HepG2 (cell line): ENCODE measurements around the gene ABCB9. TPM values are rescaled to one million over a fixed set of nuclear protein-coding genes. Genes with fewer than 3 reads are reported as not detected.

Source experiments
- EZH2 ChIP-seq: conservative IDR thresholded peaks from 2 replicates; pipeline ENCODE4 v1.6.1; 2012; ENCODE audit warnings: mild to moderate bottlenecking, low read depth, low read length, moderate library complexity
- HNRNPK ChIP-seq: fragments of 200-400 bp; formaldehyde crosslinking; IDR thresholded peaks from 2 replicates; pipeline ENCODE4 v1.6.1; 2018; ENCODE audit warnings: low read length, low read depth, moderate library complexity, mild to moderate bottlenecking; ENCODE audit not compliant: poor library complexity, severe bottlenecking
- JARID2 ChIP-seq: sonication (generic); formaldehyde crosslinking; IDR thresholded peaks from 2 replicates; pipeline ENCODE4 v1.8.1; 2023; ENCODE audit warnings: missing genetic modification reagents, inconsistent platforms; ENCODE audit not compliant: insufficient replicate concordance
- KDM1A ChIP-seq: IDR thresholded peaks from 2 replicates; pipeline ENCODE4 v1.6.1; 2016; ENCODE audit warnings: missing compliant biosample characterization
- MBNL3 ChIP-seq: fragments of 250-450 bp; sonication (Bioruptor Pico); conservative IDR thresholded peaks from 2 replicates; pipeline ENCODE4 v1.8.0; 2022; ENCODE audit warnings: mild to moderate bottlenecking, inconsistent platforms
- PITX1 ChIP-seq: sonication (generic); formaldehyde crosslinking; IDR thresholded peaks from 2 replicates; pipeline ENCODE4 v1.5.1; 2020; ENCODE audit warnings: mild to moderate bottlenecking, missing genetic modification reagents
- ZBTB7A ChIP-seq: sonication (generic); formaldehyde crosslinking; IDR thresholded peaks from 2 replicates; pipeline ENCODE4 v1.8.0; 2022; ENCODE audit warnings: mild to moderate bottlenecking, missing genetic modification reagents
- ZNF33A ChIP-seq: sonication (generic); formaldehyde crosslinking; IDR thresholded peaks from 2 replicates; pipeline ENCODE4 v1.5.1; 2020; ENCODE audit warnings: missing genetic modification reagents, mild to moderate bottlenecking, moderate library complexity, borderline replicate concordance
- ZNF687 ChIP-seq: sonication (generic); formaldehyde crosslinking; IDR thresholded peaks from 2 replicates; pipeline ENCODE4 v1.5.1; 2020; ENCODE audit warnings: mild to moderate bottlenecking, missing genetic modification reagents, moderate library complexity
- ZNF703 ChIP-seq: sonication (generic); formaldehyde crosslinking; IDR thresholded peaks from 2 replicates; pipeline ENCODE4 v1.5.1; 2020; ENCODE audit warnings: missing genetic modification reagents, mild to moderate bottlenecking, moderate library complexity, borderline replicate concordance
- polyA plus RNA-seq, 8 experiments: library from polyadenylated mRNA; depleted of rRNA in 3 of 8; stranded (reverse) in 7 of 8; unstranded in 1 of 8; fragments of >200 nt; fragmentation: Illumina TruSeq in 4 of 8; extraction: Trizol in 4 of 8; gene quantifications; 2 replicates each; pipeline versions ENCODE4 v1.2.1 to v1.2.3, GENCODE V29; 2011 to 2016; ENCODE audit warnings: low read depth in 4 of 8, missing spikeins in 1 of 8, mixed read lengths in 1 of 8; ENCODE audit not compliant: insufficient read depth in 1 of 8
- total RNA-seq, 5 experiments: library from RNA; depleted of rRNA; stranded (reverse); fragments of >200 nt; fragmentation: Illumina TruSeq; extraction: Trizol; gene quantifications; 2 replicates each; pipeline ENCODE4 v1.2.3, GENCODE V29; 2016; ENCODE audit warnings: low read depth in 1 of 5
- TF ChIP-seq, protein P1 (sequence below): sonication (generic); formaldehyde crosslinking; IDR thresholded peaks from 2 replicates; pipeline ENCODE4 v1.4.0; 2020; ENCODE audit warnings: missing genetic modification reagents, borderline replicate concordance
- TF ChIP-seq, protein P2 (sequence below): sonication (generic); formaldehyde crosslinking; IDR thresholded peaks from 2 replicates; pipeline ENCODE4 v1.5.0; 2020; ENCODE audit warnings: mild to moderate bottlenecking, missing genetic modification reagents, borderline replicate concordance
- TF ChIP-seq, protein P3 (sequence below): sonication (generic); formaldehyde crosslinking; IDR thresholded peaks from 2 replicates; pipeline ENCODE4 v1.5.0; 2020; ENCODE audit warnings: mild to moderate bottlenecking, missing genetic modification reagents

ABCB9 gene
- total and polyA plus RNA-seq, 2 of the 13 experiments (the other 11 are each of a cell fraction or from before 2014, with no cell fraction given): 5.1 to 6.0 TPM

- TF ChIP-seq, protein P1, sequence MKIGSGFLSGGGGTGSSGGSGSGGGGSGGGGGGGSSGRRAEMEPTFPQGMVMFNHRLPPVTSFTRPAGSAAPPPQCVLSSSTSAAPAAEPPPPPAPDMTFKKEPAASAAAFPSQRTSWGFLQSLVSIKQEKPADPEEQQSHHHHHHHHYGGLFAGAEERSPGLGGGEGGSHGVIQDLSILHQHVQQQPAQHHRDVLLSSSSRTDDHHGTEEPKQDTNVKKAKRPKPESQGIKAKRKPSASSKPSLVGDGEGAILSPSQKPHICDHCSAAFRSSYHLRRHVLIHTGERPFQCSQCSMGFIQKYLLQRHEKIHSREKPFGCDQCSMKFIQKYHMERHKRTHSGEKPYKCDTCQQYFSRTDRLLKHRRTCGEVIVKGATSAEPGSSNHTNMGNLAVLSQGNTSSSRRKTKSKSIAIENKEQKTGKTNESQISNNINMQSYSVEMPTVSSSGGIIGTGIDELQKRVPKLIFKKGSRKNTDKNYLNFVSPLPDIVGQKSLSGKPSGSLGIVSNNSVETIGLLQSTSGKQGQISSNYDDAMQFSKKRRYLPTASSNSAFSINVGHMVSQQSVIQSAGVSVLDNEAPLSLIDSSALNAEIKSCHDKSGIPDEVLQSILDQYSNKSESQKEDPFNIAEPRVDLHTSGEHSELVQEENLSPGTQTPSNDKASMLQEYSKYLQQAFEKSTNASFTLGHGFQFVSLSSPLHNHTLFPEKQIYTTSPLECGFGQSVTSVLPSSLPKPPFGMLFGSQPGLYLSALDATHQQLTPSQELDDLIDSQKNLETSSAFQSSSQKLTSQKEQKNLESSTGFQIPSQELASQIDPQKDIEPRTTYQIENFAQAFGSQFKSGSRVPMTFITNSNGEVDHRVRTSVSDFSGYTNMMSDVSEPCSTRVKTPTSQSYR (CRISPR knock-in tag): peak; percentile 51; the same call in 1 of the 2 replicates
- TF ChIP-seq ZNF703 (CRISPR knock-in tag) (0 out of 2 replicates have a peak, but pooled peaks have one; percentile 16), ZBTB7A (no peak), MBNL3 (no peak), JARID2 (CRISPR knock-in tag) (no peak), EZH2 (no peak), ZNF33A (CRISPR knock-in tag) (no peak), ZNF687 (CRISPR knock-in tag) (peak; percentile 100), KDM1A (CRISPR knock-in tag) (no peak), PITX1 (CRISPR knock-in tag) (peak; percentile 72), HNRNPK (no peak)
- TF ChIP-seq, protein P2, sequence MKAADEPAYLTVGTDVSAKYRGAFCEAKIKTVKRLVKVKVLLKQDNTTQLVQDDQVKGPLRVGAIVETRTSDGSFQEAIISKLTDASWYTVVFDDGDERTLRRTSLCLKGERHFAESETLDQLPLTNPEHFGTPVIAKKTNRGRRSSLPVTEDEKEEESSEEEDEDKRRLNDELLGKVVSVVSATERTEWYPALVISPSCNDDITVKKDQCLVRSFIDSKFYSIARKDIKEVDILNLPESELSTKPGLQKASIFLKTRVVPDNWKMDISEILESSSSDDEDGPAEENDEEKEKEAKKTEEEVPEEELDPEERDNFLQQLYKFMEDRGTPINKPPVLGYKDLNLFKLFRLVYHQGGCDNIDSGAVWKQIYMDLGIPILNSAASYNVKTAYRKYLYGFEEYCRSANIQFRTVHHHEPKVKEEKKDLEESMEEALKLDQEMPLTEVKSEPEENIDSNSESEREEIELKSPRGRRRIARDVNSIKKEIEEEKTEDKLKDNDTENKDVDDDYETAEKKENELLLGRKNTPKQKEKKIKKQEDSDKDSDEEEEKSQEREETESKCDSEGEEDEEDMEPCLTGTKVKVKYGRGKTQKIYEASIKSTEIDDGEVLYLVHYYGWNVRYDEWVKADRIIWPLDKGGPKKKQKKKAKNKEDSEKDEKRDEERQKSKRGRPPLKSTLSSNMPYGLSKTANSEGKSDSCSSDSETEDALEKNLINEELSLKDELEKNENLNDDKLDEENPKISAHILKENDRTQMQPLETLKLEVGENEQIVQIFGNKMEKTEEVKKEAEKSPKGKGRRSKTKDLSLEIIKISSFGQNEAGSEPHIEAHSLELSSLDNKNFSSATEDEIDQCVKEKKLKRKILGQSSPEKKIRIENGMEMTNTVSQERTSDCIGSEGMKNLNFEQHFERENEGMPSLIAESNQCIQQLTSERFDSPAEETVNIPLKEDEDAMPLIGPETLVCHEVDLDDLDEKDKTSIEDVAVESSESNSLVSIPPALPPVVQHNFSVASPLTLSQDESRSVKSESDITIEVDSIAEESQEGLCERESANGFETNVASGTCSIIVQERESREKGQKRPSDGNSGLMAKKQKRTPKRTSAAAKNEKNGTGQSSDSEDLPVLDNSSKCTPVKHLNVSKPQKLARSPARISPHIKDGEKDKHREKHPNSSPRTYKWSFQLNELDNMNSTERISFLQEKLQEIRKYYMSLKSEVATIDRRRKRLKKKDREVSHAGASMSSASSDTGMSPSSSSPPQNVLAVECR (CRISPR knock-in tag): peak; percentile 86
- TF ChIP-seq, protein P3, sequence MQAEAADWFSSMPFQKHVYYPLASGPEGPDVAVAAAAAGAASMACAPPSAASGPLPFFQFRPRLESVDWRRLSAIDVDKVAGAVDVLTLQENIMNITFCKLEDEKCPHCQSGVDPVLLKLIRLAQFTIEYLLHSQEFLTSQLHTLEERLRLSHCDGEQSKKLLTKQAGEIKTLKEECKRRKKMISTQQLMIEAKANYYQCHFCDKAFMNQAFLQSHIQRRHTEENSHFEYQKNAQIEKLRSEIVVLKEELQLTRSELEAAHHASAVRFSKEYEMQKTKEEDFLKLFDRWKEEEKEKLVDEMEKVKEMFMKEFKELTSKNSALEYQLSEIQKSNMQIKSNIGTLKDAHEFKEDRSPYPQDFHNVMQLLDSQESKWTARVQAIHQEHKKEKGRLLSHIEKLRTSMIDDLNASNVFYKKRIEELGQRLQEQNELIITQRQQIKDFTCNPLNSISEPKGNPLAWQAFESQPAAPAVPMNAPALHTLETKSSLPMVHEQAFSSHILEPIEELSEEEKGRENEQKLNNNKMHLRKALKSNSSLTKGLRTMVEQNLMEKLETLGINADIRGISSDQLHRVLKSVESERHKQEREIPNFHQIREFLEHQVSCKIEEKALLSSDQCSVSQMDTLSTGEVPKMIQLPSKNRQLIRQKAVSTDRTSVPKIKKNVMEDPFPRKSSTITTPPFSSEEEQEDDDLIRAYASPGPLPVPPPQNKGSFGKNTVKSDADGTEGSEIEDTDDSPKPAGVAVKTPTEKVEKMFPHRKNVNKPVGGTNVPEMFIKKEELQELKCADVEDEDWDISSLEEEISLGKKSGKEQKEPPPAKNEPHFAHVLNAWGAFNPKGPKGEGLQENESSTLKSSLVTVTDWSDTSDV (CRISPR knock-in tag): 0 out of 2 replicates have a peak, but pooled peaks have one; percentile 29
These were observed 18.5 kb upstream of the ABCB9 start (continued) for GRCh38 chr12:122984612-122985337.
